K562 (cell line): ENCODE data around the gene TMA7B. TPM values are rescaled to one million over a fixed set of nuclear protein-coding genes. Genes with fewer than 3 reads are reported as not detected.
A peak's percentile ranks its signal among the peaks of the same experiment; 100 is the strongest.

ENCODE experiments used
- ARID1B ChIP-seq: fragments of 450-650 bp; IDR thresholded peaks from 2 replicates; pipeline ENCODE4 v1.6.1; 2016; ENCODE audit warnings: antibody characterized with exemption, mild to moderate bottlenecking, inconsistent platforms
- ATF1 ChIP-seq, 2 experiments: fragments of 450-650 bp in 1 of 2; IDR thresholded peaks; 2 replicates each; pipeline ENCODE4 v1.6.1; 2016; ENCODE audit warnings: missing compliant biosample characterization in 1 of 2, missing genetic modification characterization in 1 of 2
- BCL6 ChIP-seq: fragments of 250-450 bp; sonication (Bioruptor Pico); IDR thresholded peaks from 2 replicates; pipeline ENCODE4 v1.4.0; 2020
- CEBPB ChIP-seq: fragments of 450-650 bp; IDR thresholded peaks from 2 replicates; pipeline ENCODE4 v1.6.1; 2016; ENCODE audit warnings: missing genetic modification characterization, missing compliant biosample characterization
- CREM ChIP-seq: IDR thresholded peaks from 2 replicates; pipeline ENCODE4 v1.6.1; 2014; ENCODE audit warnings: antibody characterized with exemption, low read depth
- ETV5 ChIP-seq: sonication (generic); formaldehyde crosslinking; IDR thresholded peaks from 2 replicates; pipeline ENCODE4 v1.4.0; 2020; ENCODE audit warnings: low read depth, mild to moderate bottlenecking, missing genetic modification reagents
- GATAD2B ChIP-seq: fragments of 450-650 bp; IDR thresholded peaks from 2 replicates; pipeline ENCODE4 v1.6.1; 2017; ENCODE audit warnings: mild to moderate bottlenecking, borderline replicate concordance
- JUN ChIP-seq, 2 experiments: sonication (generic) in 1 of 2; formaldehyde crosslinking in 1 of 2; IDR thresholded peaks; 2 replicates each; pipeline versions ENCODE4 v1.6.1 to v1.8.0; 2012 to 2022; ENCODE audit warnings: borderline replicate concordance in 2 of 2, mild to moderate bottlenecking in 2 of 2, improper control_type of control experiment in 1 of 2, low read depth in 1 of 2, low read length in 1 of 2, missing genetic modification reagents in 1 of 2
- MAFG ChIP-seq: fragments of 450-650 bp; conservative IDR thresholded peaks from 2 replicates; pipeline ENCODE4 v1.6.1; 2016; ENCODE audit warnings: missing genetic modification characterization, missing compliant biosample characterization
- NCOA1 ChIP-seq: fragments of 450-650 bp; IDR thresholded peaks from 2 replicates; pipeline ENCODE4 v1.6.1; 2016; ENCODE audit warnings: low read depth
- NFE2 ChIP-seq: IDR thresholded peaks from 2 replicates; pipeline ENCODE4 v1.6.1; 2014; ENCODE audit warnings: antibody characterized with exemption, low read depth
- RCOR1 ChIP-seq, 2 experiments: IDR thresholded peaks; 2 replicates each; pipeline ENCODE4 v1.6.1; 2012; ENCODE audit warnings: low read depth in 2 of 2, low read length in 2 of 2, borderline replicate concordance in 1 of 2, improper control_type of control experiment in 1 of 2
- STAT5A ChIP-seq: IDR thresholded peaks from 2 replicates; pipeline ENCODE4 v1.6.1; 2012; ENCODE audit warnings: low read length, inconsistent platforms, borderline replicate concordance
- ZNF384 ChIP-seq: IDR thresholded peaks from 2 replicates; pipeline ENCODE4 v1.6.1; 2012; ENCODE audit warnings: low read depth, low read length, improper control_type of control experiment
- ZNF717 ChIP-seq: fragments of 250-450 bp; sonication (Bioruptor Pico); IDR thresholded peaks from 2 replicates; pipeline ENCODE4 v1.5.0; 2021
- polyA plus RNA-seq, 8 experiments: library from polyadenylated mRNA; depleted of rRNA in 4 of 8; stranded (reverse) in 5 of 8; unstranded in 3 of 8; fragments of >200 nt; fragmentation: Nextera tagmentation in 2 of 8; fragmentation: Illumina TruSeq in 1 of 8; extraction: Ambion mirVana in 2 of 8; extraction: Trizol in 1 of 8; gene quantifications; 2 replicates each; pipeline versions ENCODE4 v1.2.1 to v1.2.3, GENCODE V29; 2011 to 2014; ENCODE audit warnings: inconsistent platforms in 1 of 8, missing spikeins in 1 of 8
- total RNA-seq, 7 experiments: library from RNA; depleted of rRNA in 6 of 7; stranded (reverse); fragments of >200 nt in 6 of 7; fragmentation: Illumina TruSeq in 2 of 7; extraction: Trizol in 2 of 7; gene quantifications; 2 replicates each; pipeline versions ENCODE4 v1.2.1 to v1.2.3, GENCODE V29; 2011 to 2021; ENCODE audit warnings: low replicate concordance in 1 of 7
- TF ChIP-seq, protein P1 (sequence below): sonication (generic); formaldehyde crosslinking; IDR thresholded peaks from 2 replicates; pipeline ENCODE4 v1.9.0; 2022; ENCODE audit warnings: mild to moderate bottlenecking, missing genetic modification reagents
- TF ChIP-seq, protein P2 (sequence below), 2 experiments: fragments of 450-650 bp; IDR thresholded peaks; 2 replicates each; pipeline ENCODE4 v1.6.1; 2016
- TF ChIP-seq, protein P3 (sequence below): fragments of 200-800 bp; sonication (Bioruptor generic); IDR thresholded peaks from 2 replicates; pipeline ENCODE4 v1.6.1; 2017; ENCODE audit warnings: missing genetic modification characterization, missing compliant biosample characterization
- TF ChIP-seq, protein P4 (sequence below), 2 experiments: fragments of 450-650 bp; conservative IDR thresholded peaks; 2 replicates each; pipeline ENCODE4 v1.6.1; 2017; ENCODE audit warnings: mild to moderate bottlenecking in 2 of 2, moderate library complexity in 2 of 2
- TF ChIP-seq, protein P5 (sequence below), 2 experiments: fragments of 200-800 bp in 1 of 2; sonication (Bioruptor generic) in 1 of 2; sonication (generic) in 1 of 2; formaldehyde crosslinking in 1 of 2; IDR thresholded peaks in 1 of 2; conservative IDR thresholded peaks in 1 of 2; 2 replicates each; pipeline versions ENCODE4 v1.5.0 to v1.6.1; 2016 to 2020; ENCODE audit warnings: missing compliant biosample characterization in 1 of 2, missing genetic modification characterization in 1 of 2, missing genetic modification reagents in 1 of 2

TMA7B gene
- total and polyA plus RNA-seq, 9 of the 15 experiments (the other 6 are each of a cell fraction or from before 2014, with no cell fraction given) = 5.6 to 14.2 (median 11.8) TPM

DNA sequence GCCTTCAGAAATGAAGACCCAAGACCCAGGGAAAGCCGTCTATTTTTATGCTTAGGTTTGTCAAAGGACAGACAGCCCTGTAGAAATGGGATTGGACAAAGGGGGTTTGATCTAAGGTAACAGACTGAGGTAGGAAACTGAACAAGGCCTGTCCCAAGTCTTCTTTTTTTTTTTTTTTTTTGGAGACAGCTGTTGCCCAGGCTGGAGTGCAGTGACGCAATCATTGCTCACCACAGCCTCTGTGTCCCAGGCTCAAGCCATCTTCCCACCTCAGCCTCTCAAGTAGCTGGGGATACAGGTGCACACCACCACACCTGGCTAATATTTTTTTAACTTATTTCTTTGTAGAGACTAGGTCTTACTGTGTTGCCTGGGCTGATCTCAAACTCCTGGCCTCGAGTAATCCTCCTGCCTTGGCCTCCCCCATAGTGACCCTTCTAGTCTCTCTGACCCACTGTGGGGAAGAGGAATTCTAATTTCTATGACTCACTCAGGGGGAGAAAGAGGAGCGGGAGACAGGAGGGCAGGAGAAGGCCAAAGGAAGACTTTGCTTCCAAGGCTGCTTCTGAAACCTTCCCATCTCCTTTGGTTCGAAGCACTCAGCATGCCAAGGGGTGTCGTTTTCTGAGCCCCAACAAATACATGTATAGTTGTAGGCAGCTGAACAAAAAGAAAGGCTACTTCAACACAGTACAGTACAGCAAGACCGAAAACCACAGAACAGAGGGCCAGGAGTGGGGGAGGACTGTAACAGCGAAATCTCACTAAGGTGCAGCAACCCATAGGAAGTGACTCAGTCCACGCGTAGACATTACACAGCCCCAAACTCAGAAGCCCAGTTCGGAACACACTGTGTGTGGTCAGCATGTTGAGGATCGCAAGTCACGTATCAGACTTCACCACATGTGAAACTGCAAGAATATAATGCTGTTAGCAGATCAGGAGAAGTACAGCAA is 872 bp downstream of the TMA7B start (continued):
- peak; percentile 96 for TF ChIP-seq ETV5
- TF ChIP-seq, protein P1, sequence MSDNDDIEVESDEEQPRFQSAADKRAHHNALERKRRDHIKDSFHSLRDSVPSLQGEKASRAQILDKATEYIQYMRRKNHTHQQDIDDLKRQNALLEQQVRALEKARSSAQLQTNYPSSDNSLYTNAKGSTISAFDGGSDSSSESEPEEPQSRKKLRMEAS = peak; percentile 73
- TF ChIP-seq, protein P2, sequence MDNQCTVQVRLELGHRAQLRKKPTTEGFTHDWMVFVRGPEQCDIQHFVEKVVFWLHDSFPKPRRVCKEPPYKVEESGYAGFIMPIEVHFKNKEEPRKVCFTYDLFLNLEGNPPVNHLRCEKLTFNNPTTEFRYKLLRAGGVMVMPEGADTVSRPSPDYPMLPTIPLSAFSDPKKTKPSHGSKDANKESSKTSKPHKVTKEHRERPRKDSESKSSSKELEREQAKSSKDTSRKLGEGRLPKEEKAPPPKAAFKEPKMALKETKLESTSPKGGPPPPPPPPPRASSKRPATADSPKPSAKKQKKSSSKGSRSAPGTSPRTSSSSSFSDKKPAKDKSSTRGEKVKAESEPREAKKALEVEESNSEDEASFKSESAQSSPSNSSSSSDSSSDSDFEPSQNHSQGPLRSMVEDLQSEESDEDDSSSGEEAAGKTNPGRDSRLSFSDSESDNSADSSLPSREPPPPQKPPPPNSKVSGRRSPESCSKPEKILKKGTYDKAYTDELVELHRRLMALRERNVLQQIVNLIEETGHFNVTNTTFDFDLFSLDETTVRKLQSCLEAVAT (IDR thresholded peaks at IDR 0.05) = 0 out of 4 replicates have a peak, but pooled peaks of 1 of the 2 experiments have one; percentile 36
- TF ChIP-seq, protein P3, sequence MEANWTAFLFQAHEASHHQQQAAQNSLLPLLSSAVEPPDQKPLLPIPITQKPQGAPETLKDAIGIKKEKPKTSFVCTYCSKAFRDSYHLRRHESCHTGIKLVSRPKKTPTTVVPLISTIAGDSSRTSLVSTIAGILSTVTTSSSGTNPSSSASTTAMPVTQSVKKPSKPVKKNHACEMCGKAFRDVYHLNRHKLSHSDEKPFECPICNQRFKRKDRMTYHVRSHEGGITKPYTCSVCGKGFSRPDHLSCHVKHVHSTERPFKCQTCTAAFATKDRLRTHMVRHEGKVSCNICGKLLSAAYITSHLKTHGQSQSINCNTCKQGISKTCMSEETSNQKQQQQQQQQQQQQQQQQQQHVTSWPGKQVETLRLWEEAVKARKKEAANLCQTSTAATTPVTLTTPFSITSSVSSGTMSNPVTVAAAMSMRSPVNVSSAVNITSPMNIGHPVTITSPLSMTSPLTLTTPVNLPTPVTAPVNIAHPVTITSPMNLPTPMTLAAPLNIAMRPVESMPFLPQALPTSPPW (CRISPR knock-in tag) = peak; percentile 64
- TF ChIP-seq STAT5A = peak; percentile 65
- TF ChIP-seq, protein P4, sequence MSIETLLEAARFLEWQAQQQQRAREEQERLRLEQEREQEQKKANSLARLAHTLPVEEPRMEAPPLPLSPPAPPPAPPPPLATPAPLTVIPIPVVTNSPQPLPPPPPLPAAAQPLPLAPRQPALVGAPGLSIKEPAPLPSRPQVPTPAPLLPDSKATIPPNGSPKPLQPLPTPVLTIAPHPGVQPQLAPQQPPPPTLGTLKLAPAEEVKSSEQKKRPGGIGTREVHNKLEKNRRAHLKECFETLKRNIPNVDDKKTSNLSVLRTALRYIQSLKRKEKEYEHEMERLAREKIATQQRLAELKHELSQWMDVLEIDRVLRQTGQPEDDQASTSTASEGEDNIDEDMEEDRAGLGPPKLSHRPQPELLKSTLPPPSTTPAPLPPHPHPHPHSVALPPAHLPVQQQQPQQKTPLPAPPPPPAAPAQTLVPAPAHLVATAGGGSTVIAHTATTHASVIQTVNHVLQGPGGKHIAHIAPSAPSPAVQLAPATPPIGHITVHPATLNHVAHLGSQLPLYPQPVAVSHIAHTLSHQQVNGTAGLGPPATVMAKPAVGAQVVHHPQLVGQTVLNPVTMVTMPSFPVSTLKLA (conservative IDR thresholded peaks at IDR 0.05) = peak; percentile 49 to 54; a peak in 1 of 4 replicates
- peak; percentile 57; the same call in 1 of the 2 replicates for TF ChIP-seq GATAD2B
- TF ChIP-seq ARID1B = peak; percentile 92
- no peak for TF ChIP-seq BCL6 (CRISPR knock-in tag)
- no peak for TF ChIP-seq ZNF717 (CRISPR knock-in tag)
- TF ChIP-seq, protein P5, sequence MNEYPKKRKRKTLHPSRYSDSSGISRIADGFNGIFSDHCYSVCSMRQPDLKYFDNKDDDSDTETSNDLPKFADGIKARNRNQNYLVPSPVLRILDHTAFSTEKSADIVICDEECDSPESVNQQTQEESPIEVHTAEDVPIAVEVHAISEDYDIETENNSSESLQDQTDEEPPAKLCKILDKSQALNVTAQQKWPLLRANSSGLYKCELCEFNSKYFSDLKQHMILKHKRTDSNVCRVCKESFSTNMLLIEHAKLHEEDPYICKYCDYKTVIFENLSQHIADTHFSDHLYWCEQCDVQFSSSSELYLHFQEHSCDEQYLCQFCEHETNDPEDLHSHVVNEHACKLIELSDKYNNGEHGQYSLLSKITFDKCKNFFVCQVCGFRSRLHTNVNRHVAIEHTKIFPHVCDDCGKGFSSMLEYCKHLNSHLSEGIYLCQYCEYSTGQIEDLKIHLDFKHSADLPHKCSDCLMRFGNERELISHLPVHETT (CRISPR knock-in tag; conservative IDR thresholded peaks at IDR 0.05 in 1 of 2, IDR thresholded peaks at IDR 0.05 in 1 of 2) = peak in 1 of 2 experiments; percentile 62; a peak in 2 of 4 replicates
- TF ChIP-seq NCOA1 = peak; percentile 64; the same call in 1 of the 2 replicates
- peak; percentile 81 for TF ChIP-seq CREM
- peak in 1 of 2 experiments; percentile 48; a peak in 1 of 4 replicates for TF ChIP-seq RCOR1 (IDR thresholded peaks at IDR 0.05; ENCODE audit: borderline replicate concordance in 1 of 2, low read depth in 2 of 2, low read length in 2 of 2)
- peak; percentile 60; the same call in 1 of the 2 replicates for TF ChIP-seq JUN (IDR thresholded peaks at IDR 0.05; ENCODE audit: borderline replicate concordance, low read depth, low read length)
- no peak for TF ChIP-seq JUN (CRISPR knock-in tag; IDR thresholded peaks at IDR 0.05; ENCODE audit: borderline replicate concordance)
- TF ChIP-seq ZNF384 = peak; percentile 63
- TF ChIP-seq ATF1 (CRISPR knock-in tag; IDR thresholded peaks at IDR 0.05) = no peak
- peak; percentile 55 for TF ChIP-seq ATF1 (tag; IDR thresholded peaks at IDR 0.05)
- TF ChIP-seq MAFG (tag) = peak; percentile 75
- peak; percentile 85 for TF ChIP-seq CEBPB (tag)
- TF ChIP-seq NFE2 = peak; percentile 90
